HCT116 (cell line): ENCODE data around the gene ACBD6. TPM values are rescaled to one million over a fixed set of nuclear protein-coding genes. Genes with fewer than 3 reads are reported as not detected.

ENCODE experiments used
- ATAC-seq: fragments of 200-7000 bp; cut with Tn5 transposase; 2 replicates; pipeline ENCODE4 v1.9.1; 2020; ENCODE audit warnings: mild to moderate bottlenecking, moderate library complexity
- BruUV-seq: library from RNA; stranded (reverse); fragments of 400-500 nt; replicated peaks from 2 replicates; lab custom pipeline; 2021; lab: Mats Ljungman, UMichigan
- CTCF ChIA-PET: fragments of 300-600 bp; sonication (Branson Sonifier 250); formaldehyde crosslinking; loops from one replicate; lab custom pipeline; 2021; ENCODE audit warnings: antibody characterized with exemption; lab: Charles Lee
- POLR2A ChIA-PET: fragments of 300-600, 350-600 bp; sonication (Branson Sonifier 250); formaldehyde crosslinking; loops from one replicate; lab custom pipeline; 2021; ENCODE audit warnings: antibody characterized with exemption; lab: Charles Lee
- RAD21 ChIA-PET, 2 experiments: fragments of 300-600 bp; sonication (Branson Sonifier 250); formaldehyde crosslinking; loops; one replicate each; lab custom pipeline; 2023; ENCODE audit warnings: low total read pairs in 2 of 2; ENCODE audit not compliant: uncharacterized antibody in 2 of 2, unreplicated experiment in 2 of 2, low non-redundant PET in 1 of 2; lab: Charles Lee
- DNase-seq: peaks from one replicate; pipeline ENCODE4 v3.0.0-alpha.2; 2010; ENCODE audit warnings: low read depth, low spot score
- H2AFZ ChIP-seq: fragments of 200-600 bp; shearing (Covaris generic), sonication (generic); 2 replicates; pipeline ENCODE4 v1.6.1; 2017; ENCODE audit warnings: low read depth, mixed run types, mixed read lengths, antibody characterized with exemption, low read length; ENCODE audit not compliant: poor library complexity, severe bottlenecking
- H3K27ac ChIP-seq: 2 replicates; pipeline ENCODE4 v1.5.1; 2012; ENCODE audit warnings: low read depth, low read length
- H3K27me3 ChIP-seq: fragments of 200-600 bp; sonication (generic); 2 replicates; pipeline ENCODE4 v1.6.1; 2016; ENCODE audit warnings: mixed run types, low read length, mixed read lengths; ENCODE audit not compliant: insufficient read depth
- H3K36me3 ChIP-seq, 2 experiments: fragments of 200-500 bp in 1 of 2; fragments of 200-600 bp in 1 of 2; sonication (Bioruptor generic) in 1 of 2; sonication (generic) in 1 of 2; 2 replicates each; pipeline versions ENCODE4 v1.5.1 to v1.6.1; 2014 to 2016; ENCODE audit warnings: low read length in 2 of 2, inconsistent platforms in 1 of 2, mixed read lengths in 1 of 2, mixed run types in 1 of 2; ENCODE audit not compliant: insufficient read depth in 2 of 2, control insufficient read depth in 1 of 2
- H3K4me1 ChIP-seq, 2 experiments: fragments of 200-600 bp in 1 of 2; sonication (generic) in 1 of 2; 2 replicates each; pipeline versions ENCODE4 v1.5.1 to v1.6.1; 2012 to 2017; ENCODE audit warnings: low read length in 2 of 2, inconsistent platforms in 1 of 2, mild to moderate bottlenecking in 1 of 2, mixed read lengths in 1 of 2, mixed run types in 1 of 2, moderate library complexity in 1 of 2; ENCODE audit not compliant: insufficient read depth in 2 of 2, control insufficient read depth in 1 of 2
- H3K4me2 ChIP-seq: fragments of 200-600 bp; sonication (generic); 2 replicates; pipeline ENCODE4 v1.6.1; 2017; ENCODE audit warnings: mixed run types, low read length, mixed read lengths
- H3K4me3 ChIP-seq, 2 experiments: fragments of 200-600 bp in 1 of 2; sonication (generic) in 1 of 2; replicated peaks in 1 of 2; 2 replicates each; pipeline ENCODE4 v1.5.1; 2011 to 2016; ENCODE audit warnings: low read length in 2 of 2, control low read depth in 1 of 2, low read depth in 1 of 2, mild to moderate bottlenecking in 1 of 2, mixed read lengths in 1 of 2, mixed run types in 1 of 2
- H3K79me2 ChIP-seq: fragments of 200-600 bp; sonication (generic); 2 replicates; pipeline ENCODE4 v1.6.1; 2017; ENCODE audit warnings: mild to moderate bottlenecking, mixed run types, low read length, moderate library complexity, mixed read lengths; ENCODE audit not compliant: insufficient read depth
- H3K9ac ChIP-seq: fragments of 200-600 bp; sonication (generic); 2 replicates; pipeline ENCODE4 v1.6.1; 2016; ENCODE audit warnings: low read length, mixed read lengths
- H3K9me2 ChIP-seq: fragments of 200-600 bp; sonication (generic), shearing (Covaris generic); 2 replicates; pipeline ENCODE4 v1.6.1; 2017; ENCODE audit warnings: mixed run types, mild to moderate bottlenecking, moderate library complexity; ENCODE audit not compliant: insufficient read depth
- H3K9me3 ChIP-seq, 2 experiments: fragments of 200-500 bp in 1 of 2; fragments of 200-600 bp in 1 of 2; sonication (Bioruptor generic) in 1 of 2; sonication (generic) in 1 of 2; 2 replicates each; pipeline ENCODE4 v1.6.1; 2014 to 2017; ENCODE audit warnings: low read length in 2 of 2, mixed read lengths in 2 of 2, inconsistent platforms in 1 of 2, low read depth in 1 of 2, mild to moderate bottlenecking in 1 of 2, mixed run types in 1 of 2, moderate library complexity in 1 of 2; ENCODE audit not compliant: control insufficient read depth in 1 of 2, insufficient read depth in 1 of 2
- H4K20me1 ChIP-seq: fragments of 200-600 bp; sonication (generic), shearing (Covaris generic); 2 replicates; pipeline ENCODE4 v1.6.1; 2017; ENCODE audit warnings: mixed run types, mild to moderate bottlenecking, moderate library complexity; ENCODE audit not compliant: insufficient read depth
- EGR1 ChIP-seq: IDR thresholded peaks from 2 replicates; pipeline ENCODE4 v1.6.1; 2012; ENCODE audit warnings: low read depth
- EZH2 ChIP-seq: fragments of 200-600 bp; sonication (generic); IDR thresholded peaks from 2 replicates; pipeline ENCODE4 v1.6.1; 2017; ENCODE audit warnings: antibody characterized with exemption, mixed run types
- EZH2phosphoT487 ChIP-seq: fragments of 200-600 bp; IDR thresholded peaks from 2 replicates; pipeline ENCODE4 v1.6.1; 2018; ENCODE audit warnings: antibody characterized with exemption, borderline replicate concordance
- POLR2AphosphoS5 ChIP-seq: IDR thresholded peaks from 2 replicates; pipeline ENCODE4 v1.6.1; 2011; ENCODE audit warnings: mild to moderate bottlenecking, low read depth, low read length, moderate library complexity
- RAD21 ChIP-seq: IDR thresholded peaks from 2 replicates; pipeline ENCODE4 v1.6.1; 2012; ENCODE audit warnings: low read depth, mild to moderate bottlenecking
- TCF7L2 ChIP-seq: IDR thresholded peaks from 2 replicates; pipeline ENCODE4 v1.7.0; 2011; ENCODE audit warnings: borderline replicate concordance, inconsistent platforms; ENCODE audit not compliant: insufficient read depth, insufficient read length; ENCODE audit errors: extremely low read depth
- intact Hi-C: fragments of 100-400 bp; cut with micrococcal nuclease; formaldehyde crosslinking; loops from 2 replicates; pipeline ENCODE4 v1.10.0; 2022
- total RNA-seq: library from RNA; stranded (reverse); gene quantifications from one replicate; pipeline ENCODE4 v1.2.1, GENCODE V29; 2021; ENCODE audit not compliant: unreplicated experiment

ACBD6 gene
- total RNA-seq, 1 experiment from 2014 or later, result 43.2 TPM

- DNase-seq (no peak), ATAC-seq (no peak)
- CTCF ChIA-PET, result interaction anchor here (0.7 kb wide), 1 partner anchor 599 kb away, joined by 3 read pairs; no protein-coding TSS in a partner anchor
- Histone ChIP-seq H3K9me2 (no peaks in the 10 kb centered on the region), H3K27me3 (no peaks in the 10 kb centered on the region), H3K4me2 (no peak overlapping the region), H3K4me3 (no peak overlapping the region), H3K36me3 (no peaks in the 10 kb centered on the region), H3K4me1 (peaks cover 0 to 3% of the 10 kb centered on the region in 2 experiments; a peak in 1 of 4 replicates), H4K20me1 (no peaks in the 10 kb centered on the region), H2AFZ (no peak overlapping the region), H3K9me3 (no peaks in the 10 kb centered on the region), H3K79me2 (no peaks in the 10 kb centered on the region), H3K9ac (no peak overlapping the region), H3K27ac (no peak overlapping the region)
- RAD21 ChIA-PET, result no interaction called here
- no TSS peak for BruUV-seq
- POLR2A ChIA-PET, result interaction anchor here (0.7 kb wide), 1 partner anchor 274 kb away, joined by 3 read pairs; no protein-coding TSS in a partner anchor
- no peak for TF ChIP-seq POLR2AphosphoS5
- no peak for TF ChIP-seq RAD21
- intact Hi-C loops, result no loop called here
Observed at GRCh38 chr1:180262628-180263488, 239.5 kb downstream of the ACBD6 start.

GRCh38 chr1:180261524-180262155 lies 240.7 kb downstream of the ACBD6 start:
- TF ChIP-seq POLR2AphosphoS5 (no peak), TCF7L2 (no peak), EZH2 (no peak), EGR1 (no peak), EZH2phosphoT487 (no peak)
- ATAC-seq, result no peak
- peaks cover 0 to 3% of the 10 kb centered on the region in 2 experiments; a peak in 1 of 4 replicates for H3K4me1 ChIP-seq
- no peaks in the 10 kb centered on the region for H3K36me3 ChIP-seq
- H4K20me1 ChIP-seq, result no peaks in the 10 kb centered on the region
- ChIA-PET POLR2A (interaction anchor here (0.7 kb wide), 1 partner anchor 275 kb away, joined by 3 read pairs; no protein-coding TSS in a partner anchor), RAD21 (no interaction called here), CTCF (no interaction called here)
- intact Hi-C loops, result no loop called here
- H3K9ac ChIP-seq, result no peak overlapping the region
- H3K9me3 ChIP-seq, result no peaks in the 10 kb centered on the region
- no peak for DNase-seq
- no peaks in the 10 kb centered on the region for H3K9me2 ChIP-seq
- no peaks in the 10 kb centered on the region for H3K27me3 ChIP-seq
- H2AFZ ChIP-seq, result no peak overlapping the region
- H3K79me2 ChIP-seq, result no peaks in the 10 kb centered on the region
- H3K4me2 ChIP-seq, result no peak overlapping the region
- no peak overlapping the region for H3K4me3 ChIP-seq
- no TSS peak for BruUV-seq
- H3K27ac ChIP-seq, result no peak overlapping the region
